Skeletal muscle satellite cell (primary cell): ENCODE data around the gene LRRC26.
A peak's percentile ranks its signal among the peaks of the same experiment; 100 is the strongest.
"Not testable (repeated sequence)": the region's sequence is repeated elsewhere in the genome, so short reads cannot be mapped to it uniquely, and the experiment has no call there.

ENCODE experiments used
- H3K27me3 ChIP-seq: 2 replicates; pipeline ENCODE4 v1.7.0; 2013; ENCODE audit warnings: low read length; ENCODE audit not compliant: control insufficient read depth, insufficient read depth
- H3K36me3 ChIP-seq: 2 replicates; pipeline ENCODE4 v1.7.0; 2013; ENCODE audit warnings: mild to moderate bottlenecking, control low read depth, low read length; ENCODE audit not compliant: insufficient read depth
- H3K4me1 ChIP-seq: 2 replicates; pipeline ENCODE4 v1.7.0; 2013; ENCODE audit warnings: low read length; ENCODE audit not compliant: control insufficient read depth, insufficient read depth
- H3K4me2 ChIP-seq: 2 replicates; pipeline ENCODE4 v1.7.0; 2013; ENCODE audit warnings: mild to moderate bottlenecking, low read length
- H3K4me3 ChIP-seq: 2 replicates; pipeline ENCODE4 v1.7.0; 2013; ENCODE audit warnings: low read length
- H3K9ac ChIP-seq: 2 replicates; pipeline ENCODE4 v1.7.0; 2013; ENCODE audit warnings: mild to moderate bottlenecking, low read depth, low read length, moderate library complexity
- H3K9me3 ChIP-seq: replicated peaks from 2 replicates; pipeline ENCODE4 v1.7.0; 2013; ENCODE audit warnings: mild to moderate bottlenecking, control low read depth, low read length

Gene LRRC26

DNA sequence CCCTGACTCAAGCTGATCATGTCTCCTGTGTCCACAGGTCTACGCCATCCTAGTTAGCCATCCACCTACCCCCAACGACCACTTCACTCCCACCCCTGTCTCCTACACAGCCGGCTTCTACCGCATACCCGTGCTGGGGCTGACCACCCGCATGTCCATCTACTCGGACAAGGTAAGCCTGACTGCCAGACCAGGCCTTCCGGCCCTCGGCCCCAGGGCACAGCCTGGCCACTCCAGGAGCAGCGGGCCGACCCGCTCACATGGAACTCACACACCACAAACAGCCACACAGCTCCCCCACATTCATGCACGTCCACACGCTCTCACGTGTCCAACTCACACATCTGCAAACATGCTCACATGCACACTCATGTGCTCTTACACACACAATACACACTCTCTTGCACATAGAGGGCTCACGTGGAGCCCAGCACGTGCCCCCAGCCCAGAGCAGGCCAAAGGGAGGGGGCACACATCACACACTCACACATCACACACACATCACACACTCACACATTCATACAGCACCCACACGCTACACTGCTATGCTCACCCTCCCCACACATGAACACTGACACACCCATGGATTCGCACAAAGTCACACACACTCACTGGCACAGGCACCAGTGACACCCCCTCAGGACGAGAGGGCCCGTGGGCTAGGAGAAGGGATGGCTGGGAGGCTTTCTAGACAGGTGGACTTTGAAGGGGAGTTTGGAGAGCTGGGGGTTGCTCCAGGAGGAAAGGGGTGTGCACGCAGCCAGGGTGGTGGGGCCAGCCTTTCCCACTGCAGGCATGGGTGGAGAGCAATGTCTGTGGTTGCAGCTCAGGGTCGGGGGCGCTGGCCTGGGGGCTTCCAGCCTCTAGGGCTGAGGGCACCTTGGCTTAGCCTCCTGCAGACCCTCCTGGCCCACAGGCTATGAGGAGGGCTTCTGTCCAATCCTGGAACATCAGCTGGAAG, 27.6 kb downstream of the LRRC26 start:
- H3K27me3 ChIP-seq, result peaks cover 58% of the 10 kb centered on the region

DNA sequence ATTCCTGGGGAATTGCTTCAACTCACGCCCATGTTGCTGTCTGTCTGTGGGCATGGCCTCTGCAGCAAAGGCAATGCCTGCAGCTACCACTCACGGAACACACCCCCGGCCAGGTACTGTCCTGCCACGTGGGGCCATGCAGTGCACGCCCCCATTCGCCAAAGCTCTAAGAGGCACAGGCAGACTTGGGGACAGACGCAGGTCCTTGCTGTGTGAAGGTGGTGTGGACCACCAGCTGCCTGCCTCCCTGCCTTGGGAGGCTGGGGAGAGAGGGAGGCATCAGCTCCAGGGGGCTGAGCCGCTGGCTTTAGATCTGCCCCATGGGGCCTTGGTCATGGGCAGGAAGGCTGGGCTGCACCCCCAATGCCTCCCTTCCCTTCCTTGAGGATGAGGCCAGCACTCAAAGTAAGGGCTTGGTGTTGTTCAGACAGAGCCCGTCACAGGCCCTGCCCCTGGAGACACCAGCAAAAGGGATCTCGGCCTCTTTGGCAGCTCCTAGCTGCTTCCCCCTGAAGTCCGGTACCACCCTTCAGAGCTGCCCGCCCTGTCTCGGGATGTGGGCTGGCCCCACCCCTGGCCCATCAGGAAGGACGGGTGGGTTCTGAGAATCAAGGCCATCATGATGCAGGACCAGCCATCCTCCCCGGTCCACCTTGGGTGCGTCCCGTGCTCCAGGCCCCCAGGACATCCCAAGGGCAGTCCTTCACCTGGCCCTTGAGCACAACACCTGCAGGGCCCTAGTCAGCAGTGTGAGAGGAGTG, 28.6 kb downstream of the LRRC26 start:
- no peak overlapping the region for H3K4me2 ChIP-seq
- H3K27me3 ChIP-seq, result peaks cover 68% of the 10 kb centered on the region
- H3K4me1 ChIP-seq, result peaks cover 5% of the 10 kb centered on the region
- H3K4me3 ChIP-seq, result no peak overlapping the region
- H3K9me3 ChIP-seq, result no peaks in the 10 kb centered on the region
- H3K36me3 ChIP-seq, result no peaks in the 10 kb centered on the region
- H3K9ac ChIP-seq, result no peak overlapping the region

More for the DNA sequence above, 27.6 kb downstream of the LRRC26 start:
- H3K36me3 ChIP-seq, result no peaks in the 10 kb centered on the region
- H3K9me3 ChIP-seq, result no peaks in the 10 kb centered on the region
- no peak overlapping the region for H3K9ac ChIP-seq
- H3K4me3 ChIP-seq, result no peak overlapping the region
- H3K4me1 ChIP-seq, result peaks cover 5% of the 10 kb centered on the region
- no peak overlapping the region for H3K4me2 ChIP-seq

DNA sequence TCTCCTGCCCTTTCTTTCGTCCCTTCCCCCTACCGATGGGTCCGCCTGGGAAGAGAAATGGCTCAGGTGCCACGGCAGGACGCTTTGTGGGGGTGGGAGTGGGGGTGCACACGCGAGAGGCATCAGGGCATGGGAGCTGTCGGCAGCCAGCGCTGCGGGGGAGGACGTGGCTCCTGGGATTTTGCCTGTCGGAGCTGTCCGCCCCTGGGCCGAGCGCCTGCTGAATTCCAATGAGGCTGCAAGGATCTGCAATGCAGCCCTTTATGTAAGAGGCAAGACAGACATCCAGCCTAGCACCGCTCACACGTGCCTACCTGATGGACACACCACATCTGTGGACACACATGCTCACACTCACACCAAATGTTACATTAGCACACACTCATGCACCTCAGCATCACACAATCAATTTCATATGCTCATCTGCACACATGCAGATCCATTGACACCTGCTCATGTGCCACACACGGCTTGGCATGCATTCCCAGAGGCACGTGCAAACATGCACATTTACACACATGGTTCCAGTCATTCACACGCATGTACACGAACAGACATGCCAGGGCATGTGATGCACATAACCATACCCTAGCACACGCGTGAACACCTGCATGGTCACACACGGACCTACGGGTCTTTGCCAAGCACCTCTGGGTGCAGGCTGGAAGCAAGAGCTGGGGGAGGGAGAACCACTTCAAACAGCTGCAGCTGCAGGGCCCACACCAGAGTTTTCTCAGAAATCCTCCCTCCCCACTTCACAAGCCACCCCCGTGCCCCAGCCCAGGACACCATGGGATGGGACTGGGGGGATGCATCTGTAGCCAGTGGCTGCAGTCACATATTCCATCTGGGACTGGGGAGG, 29.5 kb downstream of the LRRC26 start:
- H3K9me3 ChIP-seq, result no peaks in the 10 kb centered on the region
- H3K4me1 ChIP-seq, result peaks cover 5% of the 10 kb centered on the region
- peaks cover 75% of the 10 kb centered on the region for H3K27me3 ChIP-seq
- H3K4me2 ChIP-seq, result no peak overlapping the region
- H3K9ac ChIP-seq, result no peak overlapping the region
- H3K4me3 ChIP-seq, result no peak overlapping the region
- H3K36me3 ChIP-seq, result no peaks in the 10 kb centered on the region

GRCh38 chr9:137139468-137140150, 30.2 kb downstream of the LRRC26 start:
- H3K4me2 ChIP-seq, result peak overlapping the region; percentile 64
- H3K9me3 ChIP-seq, result no peaks in the 10 kb centered on the region
- H3K4me3 ChIP-seq, result no peak overlapping the region
- peaks cover 5% of the 10 kb centered on the region for H3K4me1 ChIP-seq
- H3K27me3 ChIP-seq, result peaks cover 75% of the 10 kb centered on the region
- no peak overlapping the region for H3K9ac ChIP-seq
- H3K36me3 ChIP-seq, result no peaks in the 10 kb centered on the region

- H3K36me3 ChIP-seq, result no peaks in the 10 kb centered on the region
- H3K9ac ChIP-seq, result no peak within 1 kb of the TSS
- H3K4me2 ChIP-seq, result peak within 1 kb of the TSS; percentile 64
- H3K4me1 ChIP-seq, result peaks cover 5% of the 10 kb centered on the region
- H3K27me3 ChIP-seq, result peaks cover 75% of the 10 kb centered on the region
- no peaks in the 10 kb centered on the region for H3K9me3 ChIP-seq
- no peak within 1 kb of the TSS for H3K4me3 ChIP-seq
These were observed 31.0 kb downstream of the LRRC26 start, which contains the start of gene GRIN1 for GRCh38 chr9:137138722-137139467. Gene GRIN1, plus strand, starts transcription at chr9:137139154. Its CDS starts 333 bp downstream, at chr9:137139487.

GRCh38 chr9:137138058-137138721, 31.7 kb downstream of the LRRC26 start:
- H3K27me3 ChIP-seq, result peaks cover 72% of the 10 kb centered on the region

GRCh38 chr9:137136881-137137607, 32.8 kb downstream of the LRRC26 start:
- Histone ChIP-seq H3K4me2 (no peak overlapping the region), H3K4me3 (no peak overlapping the region), H3K27me3 (peaks cover 61% of the 10 kb centered on the region), H3K9me3 (no peaks in the 10 kb centered on the region), H3K36me3 (no peaks in the 10 kb centered on the region), H3K9ac (no peak overlapping the region), H3K4me1 (peaks cover 5% of the 10 kb centered on the region)

More at GRCh38 chr9:137138058-137138721, 31.7 kb downstream of the LRRC26 start:
- no peaks in the 10 kb centered on the region for H3K36me3 ChIP-seq
- H3K9ac ChIP-seq, result no peak overlapping the region
- no peak overlapping the region for H3K4me3 ChIP-seq
- no peak overlapping the region for H3K4me2 ChIP-seq
- H3K4me1 ChIP-seq, result peaks cover 5% of the 10 kb centered on the region
- H3K9me3 ChIP-seq, result no peaks in the 10 kb centered on the region

DNA sequence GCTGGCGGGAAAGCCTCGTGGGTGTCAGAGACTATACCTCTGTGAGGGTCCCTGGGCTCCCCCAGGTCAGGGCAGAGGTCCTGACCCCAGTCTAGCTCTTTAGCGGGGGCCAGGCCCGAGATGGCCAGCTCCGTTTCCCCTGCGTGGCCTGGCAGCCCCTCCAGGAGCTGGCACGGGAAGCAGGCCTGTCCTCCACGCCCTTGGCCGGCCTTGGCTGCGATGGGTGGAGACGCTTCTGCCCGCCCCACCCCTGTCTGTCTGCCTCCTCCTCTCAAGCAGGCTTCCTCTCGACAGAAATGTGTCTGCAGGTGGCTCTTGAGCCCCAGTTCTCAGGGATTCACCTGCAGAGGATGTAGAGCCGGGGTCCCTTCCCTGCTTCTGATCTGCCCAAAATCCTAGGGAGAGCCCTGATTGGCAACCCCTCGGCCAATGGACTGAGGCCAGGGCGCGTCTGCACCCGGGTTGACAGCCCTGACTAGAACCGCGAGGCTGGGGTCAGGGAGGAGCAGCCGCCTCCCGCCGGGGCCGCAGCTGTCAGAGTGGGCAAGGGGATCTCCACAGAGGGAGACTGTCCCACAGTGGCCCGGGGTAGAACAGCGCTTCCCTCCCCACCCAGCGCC, 33.5 kb downstream of the LRRC26 start:
- Histone ChIP-seq H3K9ac (no peak overlapping the region), H3K27me3 (peaks cover 54% of the 10 kb centered on the region), H3K9me3 (no peaks in the 10 kb centered on the region), H3K4me2 (no peak overlapping the region), H3K36me3 (no peaks in the 10 kb centered on the region), H3K4me1 (peaks cover 5% of the 10 kb centered on the region), H3K4me3 (no peak overlapping the region)

DNA sequence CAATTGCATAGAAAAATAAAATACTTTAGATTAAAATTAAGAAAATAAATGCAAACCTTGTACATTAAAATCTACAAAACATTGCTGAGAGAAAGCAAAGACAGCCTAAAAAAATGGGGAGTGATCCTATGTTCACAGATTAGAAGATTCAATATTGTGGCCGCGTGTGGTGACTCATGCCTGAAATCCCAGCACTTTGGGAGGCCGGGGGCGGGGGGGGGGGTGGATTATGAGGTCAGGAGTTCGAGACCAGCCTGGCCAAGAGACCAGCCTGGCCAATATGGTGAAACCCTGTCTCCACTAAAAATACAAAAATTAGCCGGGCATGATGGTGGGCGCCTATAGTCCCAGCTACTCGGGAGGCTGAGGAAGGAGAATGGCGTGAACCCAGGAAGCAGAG, 34.7 kb downstream of the LRRC26 start:
- H3K9me3 ChIP-seq, H3K4me1 ChIP-seq, H3K4me3 ChIP-seq, H3K36me3 ChIP-seq, H3K4me2 ChIP-seq, H3K9ac ChIP-seq: not testable (repeated sequence)
- peaks cover 42% of the 10 kb centered on the region for H3K27me3 ChIP-seq
